HepG2 (cell line): Measurements from ENCODE around the gene BATF3. TPM values are rescaled to one million over a fixed set of nuclear protein-coding genes. Genes with fewer than 3 reads are reported as not detected.

Source experiments
- ATAC-seq: fragments of 200-7000 bp; cut with Tn5 transposase; 3 replicates; pipeline ENCODE4 v1.9.1; 2020; ENCODE audit warnings: mild to moderate bottlenecking, moderate library complexity
- BruUV-seq: library from RNA; stranded (reverse); fragments of 400-500 nt; replicated peaks from 2 replicates; lab custom pipeline; 2021; lab: Mats Ljungman, UMichigan
- CTCF ChIA-PET: fragments of 300-600 bp; formaldehyde crosslinking; extraction: SDS; loops from one replicate; lab custom pipeline; 2021; ENCODE audit warnings: low total read pairs, inconsistent platforms, low intra/inter-chr PET ratio; lab: Yijun Ruan, JAX
- POLR2A ChIA-PET: fragments of 350-600 bp; sonication (Branson Sonifier 250); formaldehyde crosslinking; loops from one replicate; lab custom pipeline; 2020; ENCODE audit warnings: antibody characterized with exemption, inconsistent platforms; lab: Yijun Ruan, JAX
- DNase-seq: peaks from one replicate; pipeline ENCODE4 v3.0.0-alpha.2; 2015; ENCODE audit warnings: low spot score
- FAIRE-seq: peaks from 3 replicates; lab custom pipeline; 2011; peaks lifted over from hg19 to GRCh38; lab: Jason Lieb, UNC
- H2AFZ ChIP-seq: one replicate; pipeline ENCODE4 v1.6.1; 2011; ENCODE audit warnings: low read length, inconsistent platforms
- H3K27ac ChIP-seq: fragments of 300-600 bp; 3 replicates; pipeline ENCODE4 v1.8.0; 2011; ENCODE audit warnings: mixed run types, mild to moderate bottlenecking, mixed read lengths, low read length, inconsistent platforms; ENCODE audit not compliant: insufficient read depth; ENCODE audit errors: extremely low read length
- H3K27me3 ChIP-seq, 2 experiments: fragments of 200-600 bp in 1 of 2; 2 replicates in 1 of 2; 3 replicates in 1 of 2; pipeline versions ENCODE4 v1.6.0 to v1.8.0; 2011; ENCODE audit warnings: low read length in 2 of 2, mild to moderate bottlenecking in 2 of 2, moderate library complexity in 2 of 2, inconsistent platforms in 1 of 2; ENCODE audit not compliant: insufficient read depth in 2 of 2, control insufficient read depth in 1 of 2
- H3K36me3 ChIP-seq, 2 experiments: fragments of 200-600 bp in 1 of 2; replicated peaks in 1 of 2; 2 replicates in 1 of 2; 3 replicates in 1 of 2; pipeline versions ENCODE4 v1.5.1 to v1.8.0; 2011; ENCODE audit warnings: low read length in 2 of 2, inconsistent platforms in 1 of 2; ENCODE audit not compliant: insufficient read depth in 2 of 2, control insufficient read depth in 1 of 2
- H3K4me1 ChIP-seq: 2 replicates; pipeline ENCODE4 v1.5.1; 2012; ENCODE audit warnings: low read length, inconsistent platforms; ENCODE audit not compliant: insufficient read depth
- H3K4me2 ChIP-seq: 2 replicates; pipeline ENCODE4 v1.6.0; 2011; ENCODE audit warnings: low read depth, low read length, inconsistent platforms
- H3K4me3 ChIP-seq, 3 experiments: fragments of 200-600 bp in 1 of 3; sonication (generic), shearing (Covaris generic) in 1 of 3; replicated peaks in 1 of 3; 2 replicates each; pipeline ENCODE4 v1.5.1; 2011 to 2016; ENCODE audit warnings: low read length in 3 of 3, inconsistent platforms in 2 of 3, low read depth in 2 of 3, mild to moderate bottlenecking in 2 of 3, control low read depth in 1 of 3, mixed read lengths in 1 of 3; ENCODE audit not compliant: insufficient read depth in 1 of 3
- H3K79me2 ChIP-seq: one replicate; pipeline ENCODE4 v1.6.1; 2011; ENCODE audit warnings: low read length, inconsistent platforms; ENCODE audit not compliant: insufficient read depth
- H3K9ac ChIP-seq: 2 replicates; pipeline ENCODE4 v1.6.0; 2011; ENCODE audit warnings: mild to moderate bottlenecking, low read depth, low read length, inconsistent platforms; ENCODE audit not compliant: insufficient read depth
- H3K9me3 ChIP-seq: 2 replicates; pipeline ENCODE4 v1.5.1; 2012; ENCODE audit warnings: mild to moderate bottlenecking, low read length
- H4K20me1 ChIP-seq: 2 replicates; pipeline ENCODE4 v1.6.0; 2011; ENCODE audit warnings: inconsistent platforms, mild to moderate bottlenecking, low read length, moderate library complexity; ENCODE audit not compliant: insufficient read depth
- FOXP1 ChIP-seq, 2 experiments: fragments of 450-650 bp in 1 of 2; IDR thresholded peaks; 2 replicates each; pipeline ENCODE4 v1.6.1; 2017 to 2018; ENCODE audit warnings: antibody characterized with exemption in 1 of 2
- HNF4A ChIP-seq: sonication (generic); formaldehyde crosslinking; IDR thresholded peaks from 2 replicates; pipeline ENCODE4 v1.4.0; 2020; ENCODE audit warnings: missing genetic modification reagents
- MIER3 ChIP-seq: IDR thresholded peaks from 2 replicates; pipeline ENCODE4 v1.6.1; 2016; ENCODE audit warnings: missing compliant biosample characterization, borderline replicate concordance
- RFXAP ChIP-seq: sonication (generic); formaldehyde crosslinking; IDR thresholded peaks from 2 replicates; pipeline ENCODE4 v1.4.0; 2020; ENCODE audit warnings: missing genetic modification reagents, borderline replicate concordance
- SP5 ChIP-seq: IDR thresholded peaks from 2 replicates; pipeline ENCODE4 v1.6.1; 2016; ENCODE audit warnings: low read depth, borderline replicate concordance
- ZNF737 ChIP-seq: sonication (generic); formaldehyde crosslinking; IDR thresholded peaks from 2 replicates; pipeline ENCODE4 v1.5.0; 2020; ENCODE audit warnings: missing genetic modification reagents, mild to moderate bottlenecking, borderline replicate concordance
- ZNF766 ChIP-seq: sonication (generic); formaldehyde crosslinking; IDR thresholded peaks from 2 replicates; pipeline ENCODE4 v1.5.0; 2020; ENCODE audit warnings: missing genetic modification reagents, borderline replicate concordance
- WGBS: methylation state at CpG from one replicate; pipeline ENCODE4 v1.1.6; 2017; ENCODE audit warnings: low lambda C conversion rate; 5-methylcytosine and 5-hydroxymethylcytosine counted together
- in situ Hi-C: cut with HindIII; loops from 2 replicates; pipeline ENCODE4 v1.10.0; 2017; ENCODE audit warnings: low pct_unique_long_range_greater_than_20kb; ENCODE audit not compliant: extremely low pct_ligation_motif_present
- intact Hi-C: fragments of 100-400 bp; cut with micrococcal nuclease; formaldehyde crosslinking; loops from one replicate; pipeline ENCODE4 v1.10.0; 2022; ENCODE audit not compliant: unreplicated experiment
- polyA plus RNA-seq, 8 experiments: library from polyadenylated mRNA; depleted of rRNA in 3 of 8; stranded (reverse) in 7 of 8; unstranded in 1 of 8; fragments of >200 nt; fragmentation: Illumina TruSeq in 4 of 8; extraction: Trizol in 4 of 8; gene quantifications; 2 replicates each; pipeline versions ENCODE4 v1.2.1 to v1.2.3, GENCODE V29; 2011 to 2016; ENCODE audit warnings: low read depth in 4 of 8, missing spikeins in 1 of 8, mixed read lengths in 1 of 8; ENCODE audit not compliant: insufficient read depth in 1 of 8
- total RNA-seq, 5 experiments: library from RNA; depleted of rRNA; stranded (reverse); fragments of >200 nt; fragmentation: Illumina TruSeq; extraction: Trizol; gene quantifications; 2 replicates each; pipeline ENCODE4 v1.2.3, GENCODE V29; 2016; ENCODE audit warnings: low read depth in 1 of 5
- TF ChIP-seq, protein P1 (sequence below): sonication (generic); formaldehyde crosslinking; IDR thresholded peaks from 2 replicates; pipeline ENCODE4 v1.4.0; 2020; ENCODE audit warnings: missing genetic modification reagents
- TF ChIP-seq, protein P2 (sequence below): sonication (generic); formaldehyde crosslinking; IDR thresholded peaks from 2 replicates; pipeline ENCODE4 v1.5.0; 2020; ENCODE audit warnings: mild to moderate bottlenecking, missing genetic modification reagents
- TF ChIP-seq, protein P3 (sequence below): sonication (generic); formaldehyde crosslinking; IDR thresholded peaks from 2 replicates; pipeline ENCODE4 v1.8.0; 2022; ENCODE audit warnings: mild to moderate bottlenecking, missing genetic modification reagents, borderline replicate concordance
- TF ChIP-seq, protein P4 (sequence below): sonication (generic); formaldehyde crosslinking; IDR thresholded peaks from 2 replicates; pipeline ENCODE4 v1.4.0; 2020; ENCODE audit warnings: missing genetic modification reagents; ENCODE audit errors: not compliant biosample characterization
- TF ChIP-seq, protein P5 (sequence below): sonication (generic); formaldehyde crosslinking; IDR thresholded peaks from 2 replicates; pipeline ENCODE4 v1.8.1; 2023; ENCODE audit warnings: mild to moderate bottlenecking, missing genetic modification reagents, borderline replicate concordance
- TF ChIP-seq, protein P6 (sequence below): sonication (generic); formaldehyde crosslinking; IDR thresholded peaks from 2 replicates; pipeline ENCODE4 v1.4.0; 2020; ENCODE audit warnings: mild to moderate bottlenecking, missing genetic modification reagents

Gene BATF3
- total and polyA plus RNA-seq, 2 of the 13 experiments (the other 11 are each of a cell fraction or from before 2014, with no cell fraction given), result 0.13 TPM; not detected in 1

DNA sequence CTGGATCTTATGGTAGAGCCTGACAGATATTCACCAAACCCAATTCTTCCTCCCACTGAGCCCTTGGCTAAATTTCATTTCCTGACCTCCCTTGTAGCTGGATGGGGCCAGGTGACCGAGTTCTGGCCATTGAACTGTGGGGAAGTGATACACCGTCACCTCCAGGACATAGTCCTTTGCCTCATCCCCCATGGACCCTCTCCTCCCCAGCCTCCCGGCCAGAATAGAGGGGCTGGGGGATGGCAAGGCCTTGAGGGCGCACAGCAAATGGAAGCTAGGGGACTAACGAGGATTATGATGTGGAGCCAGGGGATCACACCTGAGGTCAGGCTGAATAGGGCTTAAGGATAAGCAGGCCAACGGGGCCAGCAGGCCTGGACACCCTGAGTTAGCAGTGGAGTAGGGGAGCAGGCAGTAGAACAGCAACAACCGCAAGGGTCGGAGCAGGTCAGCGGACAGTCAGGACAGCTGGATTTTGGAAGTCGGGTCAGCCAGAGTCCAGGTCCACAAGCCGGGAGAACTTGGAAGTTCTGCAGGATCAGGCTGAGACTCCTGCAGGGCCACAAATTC lies 15.0 kb downstream of the BATF3 start:
- no peak for ATAC-seq
- ChIA-PET POLR2A (no interaction called here), CTCF (no interaction called here)
- in situ Hi-C loops (no loop called here), intact Hi-C loops (no loop called here)
- H3K9me3 ChIP-seq, result no peaks in the 10 kb centered on the region
- no peak for DNase-seq
- no peaks in the 10 kb centered on the region for H4K20me1 ChIP-seq
- H2AFZ ChIP-seq, result no peak overlapping the region
- peaks cover 0 to 64% of the 10 kb centered on the region in 2 experiments; a peak in 4 of 5 replicates for H3K27me3 ChIP-seq
- BruUV-seq, result no TSS peak
- no peaks in the 10 kb centered on the region for H3K79me2 ChIP-seq
- 51% methylated on average over 10 of the region's 11 CpGs for WGBS
- no peak overlapping the region for H3K4me2 ChIP-seq
- no peak overlapping the region for H3K27ac ChIP-seq
- H3K9ac ChIP-seq, result no peak overlapping the region
- no peak overlapping the region for H3K4me3 ChIP-seq
- FAIRE-seq, result no peak
- H3K36me3 ChIP-seq, result no peaks in the 10 kb centered on the region
- H3K4me1 ChIP-seq, result peaks cover 7% of the 10 kb centered on the region
- no peak for TF ChIP-seq SP5 (CRISPR knock-in tag)
- TF ChIP-seq, protein P1, sequence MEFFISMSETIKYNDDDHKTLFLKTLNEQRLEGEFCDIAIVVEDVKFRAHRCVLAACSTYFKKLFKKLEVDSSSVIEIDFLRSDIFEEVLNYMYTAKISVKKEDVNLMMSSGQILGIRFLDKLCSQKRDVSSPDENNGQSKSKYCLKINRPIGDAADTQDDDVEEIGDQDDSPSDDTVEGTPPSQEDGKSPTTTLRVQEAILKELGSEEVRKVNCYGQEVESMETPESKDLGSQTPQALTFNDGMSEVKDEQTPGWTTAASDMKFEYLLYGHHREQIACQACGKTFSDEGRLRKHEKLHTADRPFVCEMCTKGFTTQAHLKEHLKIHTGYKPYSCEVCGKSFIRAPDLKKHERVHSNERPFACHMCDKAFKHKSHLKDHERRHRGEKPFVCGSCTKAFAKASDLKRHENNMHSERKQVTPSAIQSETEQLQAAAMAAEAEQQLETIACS, result no peak
- TF ChIP-seq, protein P2, sequence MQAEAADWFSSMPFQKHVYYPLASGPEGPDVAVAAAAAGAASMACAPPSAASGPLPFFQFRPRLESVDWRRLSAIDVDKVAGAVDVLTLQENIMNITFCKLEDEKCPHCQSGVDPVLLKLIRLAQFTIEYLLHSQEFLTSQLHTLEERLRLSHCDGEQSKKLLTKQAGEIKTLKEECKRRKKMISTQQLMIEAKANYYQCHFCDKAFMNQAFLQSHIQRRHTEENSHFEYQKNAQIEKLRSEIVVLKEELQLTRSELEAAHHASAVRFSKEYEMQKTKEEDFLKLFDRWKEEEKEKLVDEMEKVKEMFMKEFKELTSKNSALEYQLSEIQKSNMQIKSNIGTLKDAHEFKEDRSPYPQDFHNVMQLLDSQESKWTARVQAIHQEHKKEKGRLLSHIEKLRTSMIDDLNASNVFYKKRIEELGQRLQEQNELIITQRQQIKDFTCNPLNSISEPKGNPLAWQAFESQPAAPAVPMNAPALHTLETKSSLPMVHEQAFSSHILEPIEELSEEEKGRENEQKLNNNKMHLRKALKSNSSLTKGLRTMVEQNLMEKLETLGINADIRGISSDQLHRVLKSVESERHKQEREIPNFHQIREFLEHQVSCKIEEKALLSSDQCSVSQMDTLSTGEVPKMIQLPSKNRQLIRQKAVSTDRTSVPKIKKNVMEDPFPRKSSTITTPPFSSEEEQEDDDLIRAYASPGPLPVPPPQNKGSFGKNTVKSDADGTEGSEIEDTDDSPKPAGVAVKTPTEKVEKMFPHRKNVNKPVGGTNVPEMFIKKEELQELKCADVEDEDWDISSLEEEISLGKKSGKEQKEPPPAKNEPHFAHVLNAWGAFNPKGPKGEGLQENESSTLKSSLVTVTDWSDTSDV (CRISPR knock-in tag), result no peak
- no peak for TF ChIP-seq HNF4A (CRISPR knock-in tag)
- no peak for TF ChIP-seq MIER3 (CRISPR knock-in tag)
- TF ChIP-seq, protein P3, sequence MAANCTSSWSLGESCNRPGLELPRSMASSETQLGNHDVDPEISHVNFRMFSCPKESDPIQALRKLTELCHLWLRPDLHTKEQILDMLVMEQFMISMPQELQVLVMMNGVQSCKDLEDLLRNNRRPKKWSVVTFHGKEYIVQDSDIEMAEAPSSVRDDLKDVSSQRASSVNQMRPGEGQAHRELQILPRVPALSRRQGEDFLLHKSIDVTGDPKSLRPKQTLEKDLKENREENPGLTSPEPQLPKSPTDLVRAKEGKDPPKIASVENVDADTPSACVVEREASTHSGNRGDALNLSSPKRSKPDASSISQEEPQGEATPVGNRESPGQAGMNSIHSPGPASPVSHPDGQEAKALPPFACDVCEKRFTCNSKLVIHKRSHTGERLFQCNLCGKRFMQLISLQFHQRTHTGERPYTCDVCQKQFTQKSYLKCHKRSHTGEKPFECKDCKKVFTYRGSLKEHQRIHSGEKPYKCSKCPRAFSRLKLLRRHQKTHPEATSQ, result no peak
- TF ChIP-seq, protein P4, sequence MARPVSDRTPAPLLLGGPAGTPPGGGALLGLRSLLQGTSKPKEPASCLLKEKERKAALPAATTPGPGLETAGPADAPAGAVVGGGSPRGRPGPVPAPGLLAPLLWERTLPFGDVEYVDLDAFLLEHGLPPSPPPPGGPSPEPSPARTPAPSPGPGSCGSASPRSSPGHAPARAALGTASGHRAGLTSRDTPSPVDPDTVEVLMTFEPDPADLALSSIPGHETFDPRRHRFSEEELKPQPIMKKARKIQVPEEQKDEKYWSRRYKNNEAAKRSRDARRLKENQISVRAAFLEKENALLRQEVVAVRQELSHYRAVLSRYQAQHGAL, result no peak
- no peak for TF ChIP-seq ZNF737
- no peak for TF ChIP-seq ZNF766 (CRISPR knock-in tag)
- TF ChIP-seq, protein P5, sequence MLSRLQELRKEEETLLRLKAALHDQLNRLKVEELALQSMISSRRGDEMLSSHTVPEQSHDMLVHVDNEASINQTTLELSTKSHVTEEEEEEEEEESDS (CRISPR knock-in tag), result no peak
- no peak for TF ChIP-seq FOXP1 (IDR thresholded peaks at IDR 0.05)
- TF ChIP-seq FOXP1 (CRISPR knock-in tag; IDR thresholded peaks at IDR 0.05), result no peak
- no peak for TF ChIP-seq RFXAP (CRISPR knock-in tag)
- TF ChIP-seq, protein P6, sequence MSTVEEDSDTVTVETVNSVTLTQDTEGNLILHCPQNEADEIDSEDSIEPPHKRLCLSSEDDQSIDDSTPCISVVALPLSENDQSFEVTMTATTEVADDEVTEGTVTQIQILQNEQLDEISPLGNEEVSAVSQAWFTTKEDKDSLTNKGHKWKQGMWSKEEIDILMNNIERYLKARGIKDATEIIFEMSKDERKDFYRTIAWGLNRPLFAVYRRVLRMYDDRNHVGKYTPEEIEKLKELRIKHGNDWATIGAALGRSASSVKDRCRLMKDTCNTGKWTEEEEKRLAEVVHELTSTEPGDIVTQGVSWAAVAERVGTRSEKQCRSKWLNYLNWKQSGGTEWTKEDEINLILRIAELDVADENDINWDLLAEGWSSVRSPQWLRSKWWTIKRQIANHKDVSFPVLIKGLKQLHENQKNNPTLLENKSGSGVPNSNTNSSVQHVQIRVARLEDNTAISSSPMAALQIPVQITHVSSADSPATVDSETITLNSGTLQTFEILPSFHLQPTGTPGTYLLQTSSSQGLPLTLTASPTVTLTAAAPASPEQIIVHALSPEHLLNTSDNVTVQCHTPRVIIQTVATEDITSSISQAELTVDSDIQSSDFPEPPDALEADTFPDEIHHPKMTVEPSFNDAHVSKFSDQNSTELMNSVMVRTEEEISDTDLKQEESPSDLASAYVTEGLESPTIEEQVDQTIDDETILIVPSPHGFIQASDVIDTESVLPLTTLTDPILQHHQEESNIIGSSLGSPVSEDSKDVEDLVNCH, result no peak
